Cerebellar nuclear complex (tissue), 1 donor: ENCODE data around the gene SDR42E1.

Source experiments
- DNase-seq, 2 experiments: peaks; one replicate each; lab custom pipeline; 2025; lab: John Stamatoyannopoulos, UW

The SDR42E1 gene, protein sequence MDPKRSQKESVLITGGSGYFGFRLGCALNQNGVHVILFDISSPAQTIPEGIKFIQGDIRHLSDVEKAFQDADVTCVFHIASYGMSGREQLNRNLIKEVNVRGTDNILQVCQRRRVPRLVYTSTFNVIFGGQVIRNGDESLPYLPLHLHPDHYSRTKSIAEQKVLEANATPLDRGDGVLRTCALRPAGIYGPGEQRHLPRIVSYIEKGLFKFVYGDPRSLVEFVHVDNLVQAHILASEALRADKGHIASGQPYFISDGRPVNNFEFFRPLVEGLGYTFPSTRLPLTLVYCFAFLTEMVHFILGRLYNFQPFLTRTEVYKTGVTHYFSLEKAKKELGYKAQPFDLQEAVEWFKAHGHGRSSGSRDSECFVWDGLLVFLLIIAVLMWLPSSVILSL

DNA sequence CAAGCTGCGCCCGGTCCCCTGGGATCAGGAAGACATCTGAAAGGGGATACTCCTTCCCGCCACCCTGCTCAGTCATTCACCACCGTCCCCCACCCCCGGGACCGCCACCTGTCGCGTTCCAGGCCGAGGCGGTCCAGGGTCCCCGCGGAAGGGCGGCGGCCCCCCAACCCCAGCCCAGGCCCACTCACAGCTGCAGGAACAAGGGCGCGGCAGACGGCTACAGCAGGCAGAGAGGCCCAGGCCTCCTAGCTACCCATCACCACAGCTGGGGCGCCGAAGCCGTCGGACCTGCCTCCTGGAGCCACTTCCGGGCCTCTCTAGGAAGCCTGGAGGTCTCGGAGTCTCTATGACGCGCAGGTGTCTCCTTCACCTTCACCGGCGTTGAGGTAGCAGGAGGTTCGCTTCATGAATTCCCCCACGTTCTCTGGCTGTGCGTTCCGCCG lies at the start of gene SDR42E1:
Gene SDR42E1 (minus strand): TSS at position 272 of the 443 bp plus-strand sequence. CDS start 10,612 bp downstream, outside the sequence.
- DNase-seq, result no peak

DNA sequence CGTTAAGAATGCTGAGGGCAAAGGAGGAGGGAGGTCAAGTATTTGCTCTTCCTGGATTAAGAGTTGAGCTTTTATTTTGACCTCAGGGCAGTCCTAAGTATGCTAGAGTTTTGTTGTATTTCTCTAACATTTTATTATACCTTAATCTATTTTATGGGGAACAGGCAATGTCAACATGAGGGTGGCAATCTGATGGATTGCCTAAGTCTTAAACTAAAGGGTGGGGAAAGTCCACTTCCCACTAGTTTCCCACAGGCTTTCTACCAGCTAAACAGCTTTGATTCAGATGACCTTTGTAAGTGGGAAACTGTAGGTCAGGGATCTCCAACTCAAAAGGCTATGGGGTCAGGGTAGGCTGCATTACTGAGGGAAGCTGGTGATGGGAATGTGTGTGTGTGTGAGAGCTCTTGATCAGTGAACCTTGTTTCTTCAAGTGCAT lies 48.7 kb upstream of the SDR42E1 start:
- DNase-seq, result no peak

DNA sequence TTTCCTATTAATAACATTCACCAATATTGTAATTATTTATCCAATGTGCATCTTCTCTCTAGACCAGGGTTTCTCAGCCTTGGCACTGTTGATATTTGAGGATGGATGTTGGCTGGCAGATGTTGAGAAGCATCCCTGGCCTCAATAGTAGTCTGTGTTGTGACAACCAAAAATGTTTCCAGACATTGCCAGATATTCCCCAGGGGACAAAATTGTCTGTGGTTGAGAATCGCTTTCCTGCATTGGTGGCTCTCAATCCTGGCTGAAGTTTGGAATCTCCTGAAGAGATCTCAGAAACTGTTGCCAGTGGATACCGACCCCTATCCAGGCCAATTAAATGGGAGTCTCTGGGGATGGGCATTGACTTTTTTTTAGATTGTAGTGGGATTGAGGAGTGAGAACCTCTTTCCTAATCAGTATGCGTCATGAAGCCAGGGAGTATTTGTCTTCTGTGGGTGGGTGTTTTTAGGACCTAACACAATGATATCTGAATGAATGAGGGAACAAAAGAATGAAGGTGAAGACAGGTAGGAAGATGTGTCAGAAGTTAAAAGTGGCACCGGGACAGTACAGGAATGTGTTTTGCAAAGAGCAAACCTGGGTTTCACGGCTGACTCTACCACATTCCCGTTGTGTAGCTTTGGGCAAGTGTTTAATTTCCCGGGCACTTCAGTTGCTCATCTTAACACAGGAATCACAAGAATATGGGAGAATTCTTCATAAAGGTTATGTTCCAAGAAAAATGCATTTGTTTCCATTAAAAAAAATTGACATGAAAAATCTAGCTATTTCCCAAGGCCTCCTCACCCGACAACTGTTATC lies 48.1 kb upstream of the SDR42E1 start:
- DNase-seq, result no peak

DNA sequence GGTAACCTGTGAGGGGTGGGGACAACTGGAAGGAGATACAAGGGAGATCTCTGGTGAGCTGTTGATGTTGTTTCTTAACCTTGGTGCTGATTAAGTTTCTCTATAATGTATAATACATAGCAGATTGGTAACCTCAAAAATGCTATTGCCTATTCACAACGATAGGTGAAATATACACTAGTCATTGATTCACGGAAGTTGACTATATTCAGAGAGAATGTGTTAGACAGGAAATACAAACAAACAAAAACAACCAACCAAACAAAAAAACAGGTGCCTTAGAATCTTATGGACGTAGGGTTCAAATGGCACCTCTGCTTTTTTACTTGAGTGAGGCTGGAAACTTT lies 45.3 kb upstream of the SDR42E1 start:
- DNase-seq, result no peak

DNA sequence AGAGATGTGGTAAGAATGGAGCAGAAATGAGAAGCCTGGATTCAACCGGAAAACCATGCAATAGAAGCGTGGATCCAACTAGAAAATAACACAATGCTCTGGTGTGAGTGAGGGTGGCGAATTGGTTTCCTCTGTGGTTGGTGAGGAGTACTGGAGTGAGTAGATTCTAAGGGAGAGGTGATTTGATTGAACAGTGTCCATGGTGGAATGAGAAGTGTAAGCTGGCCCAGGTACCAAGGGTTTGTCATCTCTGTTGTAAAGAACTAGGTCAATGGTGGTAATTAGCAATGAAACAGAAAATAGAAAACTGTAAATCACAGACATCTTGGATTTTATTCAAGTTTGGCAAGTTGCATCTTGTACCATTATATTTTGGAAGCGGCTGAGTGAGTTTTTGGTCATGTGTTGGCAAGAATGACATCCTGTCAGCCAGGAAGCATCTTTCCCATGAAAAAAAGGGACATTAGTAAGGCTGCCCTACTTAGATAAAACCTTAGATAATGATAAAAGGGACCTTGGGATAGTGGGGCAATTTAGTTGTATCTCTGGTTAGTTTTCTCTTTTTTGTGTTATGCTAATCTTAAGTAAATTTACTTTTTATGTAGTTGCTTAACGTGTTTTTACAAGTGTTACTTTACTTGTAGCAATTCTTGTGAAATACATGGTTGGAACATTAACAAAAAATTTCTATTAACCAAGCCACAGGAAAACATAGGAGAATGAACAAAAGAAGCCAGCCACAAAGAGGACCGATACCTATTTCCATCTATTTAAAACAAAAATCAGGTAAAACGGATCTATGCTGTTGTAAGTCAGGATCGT lies 44.7 kb upstream of the SDR42E1 start:
- DNase-seq, result no peak

DNA sequence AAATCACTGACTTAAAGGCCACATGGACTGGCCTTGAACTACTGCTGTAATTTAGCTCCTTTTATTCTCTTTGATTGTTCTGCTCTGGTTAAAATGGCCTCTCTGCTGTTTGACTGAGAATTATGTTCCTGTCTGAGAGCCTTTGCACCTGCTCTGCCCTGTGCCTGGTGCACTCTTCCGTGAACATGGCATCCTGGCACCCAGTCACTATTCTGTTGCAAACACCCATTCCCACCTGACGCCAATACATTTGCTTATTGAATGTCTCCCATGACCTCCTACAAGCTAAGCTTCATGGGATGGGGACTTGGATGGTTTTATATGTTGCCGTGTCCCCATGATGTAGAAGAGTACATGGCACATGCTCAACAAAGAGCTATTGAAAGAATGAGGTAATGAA lies 43.8 kb upstream of the SDR42E1 start:
- DNase-seq, result no peak

DNA sequence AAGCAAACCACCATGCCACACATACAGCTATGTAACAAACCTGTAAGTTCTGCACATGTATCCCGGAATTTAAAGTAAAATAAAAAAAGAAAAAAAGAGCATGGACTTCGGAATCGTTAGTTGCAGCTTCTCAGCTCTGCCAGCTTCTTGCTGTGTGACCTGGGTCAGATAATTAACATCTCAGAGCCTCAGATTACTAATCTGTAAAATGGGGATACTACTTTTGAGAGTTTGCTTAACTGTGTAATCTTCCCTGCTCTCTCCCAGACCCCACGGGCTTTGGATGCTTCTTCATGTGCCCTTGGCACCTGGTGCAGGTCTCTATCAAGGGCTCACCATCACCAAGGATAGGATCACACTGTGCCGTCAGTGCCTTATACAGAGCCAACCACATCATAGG lies 40.4 kb upstream of the SDR42E1 start:
- DNase-seq, result no peak

DNA sequence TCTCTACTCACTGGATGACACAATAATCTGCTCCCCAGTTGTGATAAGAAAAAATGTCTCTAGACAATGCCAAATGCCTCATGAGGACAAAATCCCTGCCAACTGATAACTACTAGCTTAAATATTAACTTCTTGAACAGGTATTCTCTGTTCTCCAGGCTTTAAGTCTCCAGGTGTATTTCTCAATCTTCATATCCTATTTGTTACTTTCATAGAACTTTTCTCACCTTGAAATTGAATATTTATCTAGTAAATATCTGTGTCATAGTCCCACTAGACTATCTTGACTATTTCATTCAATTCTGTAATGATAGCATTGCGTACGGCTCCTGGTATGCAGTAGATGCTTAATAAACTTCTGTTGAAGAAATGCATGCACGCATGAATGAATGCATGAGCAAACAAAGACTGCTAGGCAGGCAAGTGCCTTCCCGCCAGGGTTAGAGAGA lies 39.7 kb upstream of the SDR42E1 start:
- no peak for DNase-seq

DNA sequence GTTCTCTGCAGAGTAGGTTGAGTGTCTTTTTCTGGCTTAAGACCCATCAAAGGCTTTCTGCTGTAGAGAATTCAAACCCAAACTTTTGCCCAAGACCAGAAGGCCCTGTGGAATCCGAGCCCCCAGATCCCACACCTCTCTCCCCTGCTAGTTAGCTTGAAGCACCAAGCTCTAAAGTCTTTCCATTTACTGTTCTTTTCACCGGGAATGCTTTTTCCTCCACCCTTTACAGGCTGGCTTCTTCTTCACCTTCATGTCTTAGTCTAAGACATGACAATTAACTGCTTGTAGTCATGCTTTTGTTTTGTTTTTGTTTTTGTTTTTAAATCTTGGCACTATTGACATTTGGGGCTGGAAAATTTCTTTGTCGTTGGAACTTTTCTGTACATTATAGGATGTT lies 39.2 kb upstream of the SDR42E1 start:
- DNase-seq, result no peak

DNA sequence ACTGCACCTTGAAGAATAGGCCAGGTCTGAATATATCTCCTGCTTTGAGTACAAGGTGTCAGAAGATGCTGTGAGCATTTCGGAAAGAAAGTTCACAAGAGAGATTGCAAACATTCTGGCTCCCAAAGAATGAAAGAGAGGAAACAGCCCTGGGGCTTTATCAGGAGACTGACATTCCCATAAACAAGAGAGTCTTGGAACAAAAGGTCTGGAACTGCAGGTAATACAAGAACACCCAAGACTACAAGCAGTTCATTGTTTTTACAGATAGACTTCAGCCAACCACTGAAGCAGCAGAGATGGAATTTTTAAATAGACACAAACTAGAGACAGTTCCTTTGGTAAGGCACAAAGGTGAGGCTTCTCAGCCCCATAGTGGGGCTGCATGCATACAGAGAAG lies 38.2 kb upstream of the SDR42E1 start:
- no peak for DNase-seq

DNA sequence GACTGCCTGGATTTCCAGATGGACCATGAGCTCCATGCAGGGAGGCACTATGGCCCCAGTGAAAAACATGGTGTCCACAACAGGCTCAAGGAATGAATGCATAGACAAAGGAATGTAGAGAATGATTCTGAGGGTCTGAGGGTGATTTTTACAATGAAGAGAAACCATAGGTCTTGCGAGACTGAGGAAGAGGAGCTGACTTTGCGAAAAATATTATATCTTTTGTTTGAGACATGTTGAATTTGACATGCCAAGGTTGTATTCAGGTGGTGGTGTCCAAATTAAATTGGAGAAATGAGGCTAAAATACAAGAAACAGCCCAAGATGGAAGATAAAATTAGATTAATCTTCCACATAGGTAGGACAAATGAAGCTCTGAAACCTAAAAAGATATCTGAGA lies 36.5 kb upstream of the SDR42E1 start:
- no peak for DNase-seq

DNA sequence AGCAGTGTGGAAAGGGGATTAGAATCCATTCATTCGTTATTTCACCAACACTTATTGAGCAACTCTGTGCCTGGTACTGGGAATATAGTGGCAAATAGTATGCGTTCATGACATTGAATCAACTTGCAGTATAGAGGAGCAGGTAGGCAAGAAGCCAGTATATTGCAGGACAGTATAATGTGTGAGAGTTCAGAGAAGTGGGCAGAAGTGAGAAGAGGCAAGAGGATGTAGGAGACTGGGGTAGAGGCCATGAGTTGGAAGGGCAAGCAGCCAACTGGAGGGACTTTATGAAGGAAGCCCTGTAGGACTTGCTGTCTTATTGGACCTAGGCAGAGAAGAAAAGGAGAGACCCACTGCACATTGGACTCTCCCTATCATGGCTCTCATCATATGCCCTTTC lies 36.1 kb upstream of the SDR42E1 start:
- DNase-seq, result no peak

DNA sequence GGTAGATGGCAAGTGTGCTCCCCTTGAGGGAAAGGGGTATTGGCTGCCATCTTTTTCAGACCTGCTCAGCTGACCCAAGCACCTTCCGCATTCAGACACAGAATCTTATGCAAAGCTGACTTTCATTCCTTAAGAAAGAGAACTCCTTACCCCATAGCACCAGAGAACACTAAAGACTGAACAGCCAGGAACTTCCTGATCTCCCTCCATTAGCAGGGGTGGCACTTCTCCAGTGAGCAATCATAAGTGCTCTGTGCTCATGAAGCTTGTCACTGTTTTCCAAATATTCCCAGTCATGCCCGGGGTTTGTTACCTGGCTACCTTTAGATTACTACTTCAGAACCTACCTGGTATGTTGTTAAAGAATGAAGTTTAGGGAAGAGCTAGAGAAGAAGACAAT lies 35.7 kb upstream of the SDR42E1 start:
- no peak for DNase-seq

DNA sequence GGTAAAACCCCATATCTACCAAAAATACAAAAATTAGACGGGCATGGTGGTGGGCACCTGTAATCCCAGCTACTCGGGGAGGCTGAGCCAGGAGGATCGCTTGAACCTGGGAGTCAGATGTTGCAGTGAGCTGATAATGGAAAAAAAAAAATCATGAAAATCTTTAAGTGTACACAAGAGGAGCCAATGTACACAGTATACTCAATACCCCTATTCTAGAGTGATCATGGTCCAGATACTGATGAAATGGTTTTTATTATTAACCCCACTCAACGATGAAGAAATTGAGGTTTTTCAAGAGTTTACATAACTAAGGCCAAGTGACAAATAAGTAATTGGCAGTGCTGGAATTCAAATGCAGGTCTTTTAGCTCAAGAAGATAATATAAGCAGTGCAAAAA lies 35.3 kb upstream of the SDR42E1 start:
- DNase-seq, result no peak

DNA sequence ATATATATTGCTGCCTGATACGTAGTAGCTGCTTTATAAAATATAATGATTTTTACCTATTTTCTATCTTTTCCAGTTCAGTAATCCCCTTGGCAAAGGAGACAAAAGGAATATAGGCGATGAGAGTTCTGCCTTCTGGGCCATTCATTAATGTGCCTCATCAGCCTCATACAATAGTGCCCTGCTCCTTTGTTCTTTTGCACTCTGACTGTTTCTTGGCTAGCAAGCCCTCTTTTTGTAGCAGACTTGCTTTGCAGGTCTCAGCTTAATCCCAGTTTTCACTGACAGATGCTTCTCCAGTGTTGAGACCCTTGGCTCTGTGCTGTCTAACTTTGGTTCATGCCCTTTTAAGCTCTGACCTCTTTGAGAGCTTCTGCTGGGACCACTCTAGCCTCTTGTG lies 34.2 kb upstream of the SDR42E1 start:
- no peak for DNase-seq

DNA sequence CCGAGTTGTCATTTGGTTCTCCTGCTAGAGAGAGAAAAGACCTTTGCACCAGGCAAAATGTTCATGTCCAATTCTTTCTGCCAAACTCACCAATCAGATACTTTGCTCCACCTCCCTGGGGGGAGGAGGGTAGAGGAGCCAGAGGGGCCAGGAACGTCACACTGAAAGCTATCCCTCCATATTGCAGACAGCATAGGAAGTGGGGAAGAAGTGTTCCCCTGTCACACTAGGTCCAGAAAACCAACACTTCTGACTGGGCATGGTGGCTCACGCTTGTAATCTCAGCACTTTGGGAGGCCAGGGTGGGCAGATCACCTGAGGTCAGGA lies 33.3 kb upstream of the SDR42E1 start:
- no peak for DNase-seq

DNA sequence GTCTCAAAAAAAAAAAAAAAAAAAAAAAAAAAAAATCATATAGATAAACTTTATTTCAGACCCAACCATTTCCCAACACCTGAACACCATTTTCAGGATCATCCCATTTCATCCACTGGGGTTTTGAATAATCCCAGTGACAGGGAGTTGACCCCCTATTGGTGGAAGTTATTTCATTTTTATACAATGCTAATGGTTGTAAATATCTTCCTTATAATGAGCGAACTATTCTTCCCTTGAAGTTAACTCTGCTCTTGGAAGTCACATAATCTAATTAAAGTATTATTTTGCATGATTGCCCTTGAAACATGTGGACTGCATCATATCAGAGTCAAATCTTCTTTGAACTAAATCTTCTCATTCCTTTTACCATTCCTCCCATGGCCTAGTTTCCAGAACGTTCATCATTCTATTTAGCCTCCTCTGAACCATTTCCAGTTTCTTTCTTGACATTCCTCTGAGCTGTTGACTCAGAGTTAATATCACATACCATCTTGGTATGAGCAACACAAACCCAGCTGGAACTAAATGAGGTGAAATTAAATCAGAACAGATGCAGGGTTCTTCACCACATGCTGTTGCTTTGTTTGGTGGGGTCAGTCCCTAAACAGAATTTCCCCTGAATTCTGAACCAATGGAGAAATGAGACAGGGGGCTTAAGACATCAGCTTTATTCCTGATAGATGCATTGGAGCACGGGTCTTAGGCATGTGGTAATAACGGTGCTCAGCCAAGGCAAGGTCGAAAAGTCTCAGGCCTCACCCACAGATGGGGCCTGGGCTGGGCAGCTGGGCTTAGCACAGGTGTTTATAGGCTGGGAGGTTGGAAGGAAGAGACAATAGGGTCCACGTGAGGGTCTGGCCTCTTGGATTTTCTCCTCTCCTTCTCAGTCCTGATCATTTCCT lies 32.7 kb upstream of the SDR42E1 start:
- no peak for DNase-seq

DNA sequence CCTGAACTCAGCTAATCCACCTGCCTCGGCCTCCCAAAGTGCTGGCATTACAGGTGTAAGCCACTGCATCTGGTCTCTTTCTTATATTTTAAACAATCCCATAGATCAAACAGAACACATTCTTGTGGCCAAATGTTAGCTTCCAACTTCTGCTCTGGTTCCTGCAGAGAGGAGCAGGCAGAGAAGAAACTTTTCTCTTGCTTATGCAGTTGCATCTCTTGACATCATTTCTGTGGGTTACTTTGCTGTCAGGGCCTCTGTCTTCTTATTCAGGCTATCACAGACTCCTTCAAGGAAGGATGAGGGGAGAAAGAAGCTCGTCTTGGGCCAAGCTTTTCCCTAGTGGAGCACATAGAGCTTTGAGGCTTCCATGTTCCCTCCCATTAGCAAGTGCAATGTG lies 31.6 kb upstream of the SDR42E1 start:
- DNase-seq, result no peak

DNA sequence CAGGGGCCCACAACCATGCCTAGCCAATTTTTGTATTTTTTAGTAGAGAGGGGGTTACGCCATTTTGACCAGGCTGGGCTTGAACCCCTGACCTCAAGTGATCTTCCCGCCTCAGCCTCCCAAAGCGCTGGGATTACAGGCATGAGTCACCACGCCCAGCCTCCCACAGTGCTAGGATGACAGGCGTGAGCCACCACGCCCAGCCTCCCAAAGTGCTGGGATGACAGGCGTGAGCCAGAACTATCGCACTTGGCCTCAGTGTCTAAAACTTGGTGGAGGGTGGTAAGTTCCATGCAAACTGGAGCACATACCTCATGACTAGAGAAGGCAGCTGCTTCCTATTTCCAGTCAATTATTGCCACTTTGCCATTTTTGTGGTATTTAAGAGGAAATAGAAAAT lies 30.9 kb upstream of the SDR42E1 start:
- no peak for DNase-seq

DNA sequence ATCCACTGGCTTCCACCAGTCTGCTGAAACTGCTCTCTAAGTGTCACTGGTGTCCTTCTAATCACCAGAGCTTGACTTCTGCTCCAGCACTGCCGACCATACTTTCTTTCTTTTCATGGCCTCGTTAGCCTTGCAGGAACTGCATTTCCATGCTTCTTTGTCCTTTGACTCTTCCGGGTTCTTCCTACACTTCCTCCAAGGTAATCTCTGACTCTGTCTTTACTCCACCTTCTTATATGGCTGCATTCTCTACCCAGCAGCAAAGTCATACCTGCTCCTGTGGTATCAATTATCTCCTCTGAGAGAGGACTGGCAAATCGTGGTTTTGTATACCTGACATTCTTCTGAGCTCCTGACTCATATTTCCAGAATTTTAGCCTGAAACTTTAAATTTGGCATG lies 30.3 kb upstream of the SDR42E1 start:
- no peak for DNase-seq

DNA sequence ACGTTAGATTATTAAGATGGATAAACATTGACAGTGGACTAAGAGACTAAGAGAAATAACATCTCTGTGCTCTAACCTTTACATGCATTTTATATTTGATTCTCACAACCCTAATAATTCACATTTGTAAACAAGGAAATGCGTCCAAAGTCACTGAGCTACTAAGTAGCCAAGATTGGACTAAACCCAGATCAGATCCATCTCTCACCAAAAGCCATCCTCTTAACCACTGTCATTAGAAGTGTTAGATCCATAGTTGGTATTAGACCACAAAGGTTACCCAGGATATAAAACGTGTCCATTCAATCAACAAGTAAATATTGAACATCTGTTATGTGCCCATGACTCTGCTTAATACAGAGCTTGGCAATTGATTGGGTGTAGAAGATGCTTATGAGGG lies 29.0 kb upstream of the SDR42E1 start:
- DNase-seq, result no peak

DNA sequence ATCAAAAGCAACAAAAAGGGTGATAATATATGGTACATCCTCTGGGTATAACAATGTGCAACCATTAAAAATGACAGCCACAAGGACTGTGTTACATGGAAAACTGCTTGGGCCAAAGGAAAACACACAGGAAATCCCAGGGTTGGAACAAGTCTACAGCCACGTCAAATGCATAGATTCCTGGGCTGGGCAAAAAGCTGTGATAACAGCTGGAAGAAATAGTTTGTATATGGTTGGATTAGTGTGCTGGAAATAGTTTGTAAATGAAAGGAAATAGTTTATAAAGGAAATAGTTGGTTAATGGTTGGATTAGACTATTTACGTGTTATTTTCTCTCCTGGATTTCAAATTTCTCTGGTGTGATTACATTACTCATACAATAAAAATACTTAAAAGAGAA lies 26.4 kb upstream of the SDR42E1 start:
- no peak for DNase-seq
